ENCODE data around the gene DHX29.

- TF ChIP-seq CTCF (IDR thresholded peaks at IDR 0.05; ENCODE audit: poor library complexity): no peak
- TF ChIP-seq EZH2phosphoT487 (IDR thresholded peaks at IDR 0.05; ENCODE audit: low read depth, severe bottlenecking, unreplicated experiment): no peak
These were observed 19.8 kb upstream of the DHX29 start for GRCh38 chr5:55327281-55327680.

All from hepatocyte (in vitro differentiated cells).